ENCODE data around the gene WIZ.

The WIZ gene

GRCh38 chr19:15448044-15448777 lies 1.5 kb downstream of the WIZ start:
- Histone ChIP-seq H2BK15ac (replicated peaks; ENCODE audit: low read depth) (no peak overlapping the region), H4K5ac (ENCODE audit: low read length) (no peak overlapping the region), H3K79me2 (ENCODE audit: control insufficient read depth, insufficient read depth, low read length) (no peaks in the 10 kb centered on the region), H3K23ac (ENCODE audit: low read length) (no peak overlapping the region), H3K4ac (ENCODE audit: low read depth, low read length) (no peak overlapping the region), H2BK120ac (ENCODE audit: low read depth, low read length) (no peak overlapping the region), H3K79me1 (ENCODE audit: low read length) (no peaks in the 10 kb centered on the region), H3K36me3 (ENCODE audit: control insufficient read depth, insufficient read depth, low read length) (no peaks in the 10 kb centered on the region), H3K18ac (ENCODE audit: low read length) (no peak overlapping the region), H4K8ac (ENCODE audit: low read depth, low read length) (no peak overlapping the region), H2BK5ac (ENCODE audit: low read length) (no peak overlapping the region), H3K4me1 (ENCODE audit: control insufficient read depth, low read depth, low read length) (peaks cover 3% of the 10 kb centered on the region), H2AK5ac (ENCODE audit: low read length) (no peak overlapping the region), H3K56ac (ENCODE audit: low read length) (no peak overlapping the region), H3K4me2 (ENCODE audit: low read length) (no peak overlapping the region), H3K27ac (ENCODE audit: low read depth, low read length) (no peak overlapping the region), H3K9ac (ENCODE audit: low read length) (no peak overlapping the region), H3K4me3 (ENCODE audit: low read length) (no peak overlapping the region), H3K27me3 (ENCODE audit: insufficient read depth, low read length, poor library complexity) (no peaks in the 10 kb centered on the region)
- WGBS (ENCODE audit: extremely low coverage, insufficient coverage, low lambda C conversion rate): no CpG with 5 or more reads among the region's 17 CpGs
- no peak for DNase-seq

DNA sequence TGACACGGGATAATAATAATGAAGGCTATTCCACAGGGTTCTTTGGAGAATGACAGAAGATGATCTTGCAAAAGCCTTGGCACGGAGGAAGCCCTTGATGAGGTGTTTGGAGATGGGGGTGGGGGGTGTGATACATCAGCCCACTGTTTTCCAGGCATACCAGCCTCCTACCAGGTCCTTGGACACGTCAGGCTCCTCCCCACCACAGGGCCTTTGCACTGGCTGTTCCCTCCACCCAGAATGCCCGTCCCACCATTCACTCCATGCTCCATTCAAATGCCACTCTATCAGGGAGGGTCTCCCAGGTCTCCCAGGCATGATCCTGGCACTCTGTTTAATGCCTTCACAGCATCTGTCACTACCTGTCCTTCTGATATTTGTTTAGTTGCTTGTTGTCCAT lies 2.7 kb downstream of the WIZ start:
- no peak overlapping the region for H3K23ac ChIP-seq (ENCODE audit: low read length)
- no peak overlapping the region for H3K4me2 ChIP-seq (ENCODE audit: low read length)
- no peak overlapping the region for H2BK15ac ChIP-seq (replicated peaks; ENCODE audit: low read depth)
- no peak overlapping the region for H3K4me3 ChIP-seq (ENCODE audit: low read length)
- peaks cover 3% of the 10 kb centered on the region for H3K4me1 ChIP-seq (ENCODE audit: control insufficient read depth, low read depth, low read length)
- no peak overlapping the region for H3K18ac ChIP-seq (ENCODE audit: low read length)
- H3K27ac ChIP-seq (ENCODE audit: low read depth, low read length): no peak overlapping the region
- no peaks in the 10 kb centered on the region for H3K36me3 ChIP-seq (ENCODE audit: control insufficient read depth, insufficient read depth, low read length)
- H3K79me2 ChIP-seq (ENCODE audit: control insufficient read depth, insufficient read depth, low read length): no peaks in the 10 kb centered on the region
- H4K8ac ChIP-seq (ENCODE audit: low read depth, low read length): no peak overlapping the region
- no peak overlapping the region for H2AK5ac ChIP-seq (ENCODE audit: low read length)
- H4K5ac ChIP-seq (ENCODE audit: low read length): no peak overlapping the region
- WGBS (ENCODE audit: extremely low coverage, insufficient coverage, low lambda C conversion rate): no CpG with 5 or more reads among the region's 4 CpGs
- no peaks in the 10 kb centered on the region for H3K27me3 ChIP-seq (ENCODE audit: insufficient read depth, low read length, poor library complexity)
- H3K4ac ChIP-seq (ENCODE audit: low read depth, low read length): no peak overlapping the region
- H2BK120ac ChIP-seq (ENCODE audit: low read depth, low read length): no peak overlapping the region
- H2BK5ac ChIP-seq (ENCODE audit: low read length): no peak overlapping the region
- no peak overlapping the region for H3K56ac ChIP-seq (ENCODE audit: low read length)
- DNase-seq: no peak
- H3K79me1 ChIP-seq (ENCODE audit: low read length): no peaks in the 10 kb centered on the region
- H3K9ac ChIP-seq (ENCODE audit: low read length): no peak overlapping the region

DNA sequence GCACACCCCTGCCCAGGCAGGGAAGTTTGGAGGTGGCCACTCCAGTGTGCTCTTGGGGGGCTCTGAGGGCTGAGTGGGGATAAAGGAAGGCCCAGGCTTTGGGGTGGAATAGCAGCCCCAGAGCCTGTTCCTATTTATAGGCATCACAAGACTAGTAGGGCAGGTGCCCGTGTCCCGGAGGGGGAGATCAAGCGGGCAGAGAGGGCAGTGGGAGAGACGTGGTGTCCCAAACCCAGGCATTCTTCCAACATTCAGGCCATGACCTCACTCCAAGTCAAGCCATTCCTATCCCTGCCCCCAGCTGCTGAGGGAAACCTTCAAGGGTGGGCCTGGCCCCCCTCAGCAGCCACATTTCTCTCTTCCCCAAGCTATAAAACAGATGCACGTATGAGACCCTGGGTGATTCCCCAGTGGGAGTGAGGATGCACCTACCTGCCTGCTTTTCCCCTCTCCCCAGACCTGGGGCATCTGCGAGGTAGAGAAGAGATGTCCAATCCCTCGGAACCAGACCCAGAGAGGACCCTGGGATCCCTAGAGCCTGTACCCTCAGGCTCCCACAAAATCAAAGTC lies 3.9 kb downstream of the WIZ start:
- Histone ChIP-seq H2BK5ac (ENCODE audit: low read length) (no peak overlapping the region), H3K4me1 (ENCODE audit: control insufficient read depth, low read depth, low read length) (peaks cover 3% of the 10 kb centered on the region), H4K5ac (ENCODE audit: low read length) (no peak overlapping the region), H3K79me1 (ENCODE audit: low read length) (no peaks in the 10 kb centered on the region), H3K79me2 (ENCODE audit: control insufficient read depth, insufficient read depth, low read length) (no peaks in the 10 kb centered on the region), H3K27me3 (ENCODE audit: insufficient read depth, low read length, poor library complexity) (no peaks in the 10 kb centered on the region), H3K9ac (ENCODE audit: low read length) (no peak overlapping the region), H3K4me3 (ENCODE audit: low read length) (no peak overlapping the region), H4K8ac (ENCODE audit: low read depth, low read length) (no peak overlapping the region), H3K23ac (ENCODE audit: low read length) (no peak overlapping the region), H2BK120ac (ENCODE audit: low read depth, low read length) (no peak overlapping the region), H2BK15ac (replicated peaks; ENCODE audit: low read depth) (no peak overlapping the region), H2AK5ac (ENCODE audit: low read length) (no peak overlapping the region), H3K27ac (ENCODE audit: low read depth, low read length) (no peak overlapping the region), H3K56ac (ENCODE audit: low read length) (no peak overlapping the region), H3K36me3 (ENCODE audit: control insufficient read depth, insufficient read depth, low read length) (no peaks in the 10 kb centered on the region), H3K4me2 (ENCODE audit: low read length) (no peak overlapping the region), H3K4ac (ENCODE audit: low read depth, low read length) (no peak overlapping the region), H3K18ac (ENCODE audit: low read length) (no peak overlapping the region)
- no peak for DNase-seq
- no CpG with 5 or more reads among the region's 7 CpGs for WGBS (ENCODE audit: extremely low coverage, insufficient coverage, low lambda C conversion rate)

DNA sequence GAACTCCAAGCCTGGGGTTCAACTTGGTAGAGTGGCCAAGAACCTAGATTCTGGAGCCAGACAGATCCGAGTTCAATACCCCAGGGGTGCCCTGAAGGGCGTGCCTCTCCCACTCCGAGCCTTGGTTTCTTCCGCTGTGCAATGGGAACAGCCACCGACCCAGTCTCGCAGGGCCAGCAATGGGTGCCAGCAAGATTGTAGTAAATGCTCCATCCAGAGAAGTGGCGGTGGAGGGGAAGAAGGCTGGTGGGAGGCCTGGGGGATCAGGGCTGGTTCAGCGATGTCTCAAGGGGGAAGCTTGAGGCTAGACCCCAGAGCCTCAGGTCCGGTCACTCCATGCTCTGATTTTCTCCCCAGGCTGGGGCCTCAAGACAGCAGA lies 4.5 kb downstream of the WIZ start:
- Histone ChIP-seq H2BK15ac (replicated peaks; ENCODE audit: low read depth) (no peak overlapping the region), H3K27me3 (ENCODE audit: insufficient read depth, low read length, poor library complexity) (no peaks in the 10 kb centered on the region), H3K4me3 (ENCODE audit: low read length) (no peak overlapping the region), H2AK5ac (ENCODE audit: low read length) (no peak overlapping the region), H3K9ac (ENCODE audit: low read length) (no peak overlapping the region), H3K27ac (ENCODE audit: low read depth, low read length) (no peak overlapping the region), H3K79me1 (ENCODE audit: low read length) (no peaks in the 10 kb centered on the region), H3K23ac (ENCODE audit: low read length) (no peak overlapping the region), H3K36me3 (ENCODE audit: control insufficient read depth, insufficient read depth, low read length) (no peaks in the 10 kb centered on the region), H3K18ac (ENCODE audit: low read length) (no peak overlapping the region), H3K79me2 (ENCODE audit: control insufficient read depth, insufficient read depth, low read length) (no peaks in the 10 kb centered on the region), H2BK5ac (ENCODE audit: low read length) (no peak overlapping the region), H4K8ac (ENCODE audit: low read depth, low read length) (no peak overlapping the region), H2BK120ac (ENCODE audit: low read depth, low read length) (no peak overlapping the region), H3K4me1 (ENCODE audit: control insufficient read depth, low read depth, low read length) (peaks cover 3% of the 10 kb centered on the region), H3K56ac (ENCODE audit: low read length) (no peak overlapping the region), H3K4me2 (ENCODE audit: low read length) (no peak overlapping the region), H4K5ac (ENCODE audit: low read length) (no peak overlapping the region), H3K4ac (ENCODE audit: low read depth, low read length) (no peak overlapping the region)
- no peak for DNase-seq
- no CpG with 5 or more reads among the region's 9 CpGs for WGBS (ENCODE audit: extremely low coverage, insufficient coverage, low lambda C conversion rate)

DNA sequence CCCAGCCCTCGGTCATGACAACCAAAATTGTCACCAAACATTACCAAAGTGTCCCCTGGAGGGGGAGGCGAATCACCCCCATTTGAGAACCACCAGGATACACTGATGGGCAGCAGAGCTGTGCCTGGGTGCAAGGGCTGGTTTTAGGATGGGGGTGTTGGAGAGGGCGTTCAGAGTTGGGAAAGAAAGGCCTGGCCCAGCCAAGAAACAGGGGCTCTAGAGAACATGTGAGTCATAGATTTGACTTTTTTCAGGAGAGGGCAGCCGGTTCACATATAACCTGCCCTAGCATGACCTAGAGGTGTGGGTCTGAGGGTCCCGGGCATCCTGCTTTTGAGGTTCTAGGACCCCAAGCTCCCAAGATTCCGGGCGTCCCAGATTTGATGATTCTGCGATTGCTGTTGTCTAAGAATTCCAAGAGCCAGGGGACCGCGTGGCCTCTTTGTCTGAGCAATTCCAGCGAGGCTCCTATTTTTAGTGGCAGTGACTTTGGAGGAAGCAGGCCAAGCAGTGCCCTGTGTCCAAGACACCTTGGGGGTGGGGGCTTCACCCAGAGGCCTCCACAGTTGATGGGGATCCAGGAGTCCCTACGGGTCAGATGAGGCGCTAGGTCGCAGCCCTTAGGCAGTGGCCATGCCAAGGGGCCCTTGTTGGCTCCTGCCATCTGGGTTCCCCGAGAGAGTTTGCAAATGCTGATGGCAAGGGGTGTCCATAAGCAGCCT lies 5.1 kb downstream of the WIZ start:
- no peak for DNase-seq
- WGBS (ENCODE audit: extremely low coverage, insufficient coverage, low lambda C conversion rate): no CpG with 5 or more reads among the region's 15 CpGs
- no peak overlapping the region for H4K8ac ChIP-seq (ENCODE audit: low read depth, low read length)

More for the DNA sequence above, 5.1 kb downstream of the WIZ start:
- no peak overlapping the region for H3K4me3 ChIP-seq (ENCODE audit: low read length)
- H3K56ac ChIP-seq (ENCODE audit: low read length): no peak overlapping the region
- H3K4me1 ChIP-seq (ENCODE audit: control insufficient read depth, low read depth, low read length): peaks cover 3% of the 10 kb centered on the region
- no peak overlapping the region for H3K4ac ChIP-seq (ENCODE audit: low read depth, low read length)
- H4K5ac ChIP-seq (ENCODE audit: low read length): no peak overlapping the region
- no peak overlapping the region for H3K4me2 ChIP-seq (ENCODE audit: low read length)
- no peak overlapping the region for H2BK120ac ChIP-seq (ENCODE audit: low read depth, low read length)
- H3K27ac ChIP-seq (ENCODE audit: low read depth, low read length): no peak overlapping the region
- no peaks in the 10 kb centered on the region for H3K27me3 ChIP-seq (ENCODE audit: insufficient read depth, low read length, poor library complexity)
- H2BK5ac ChIP-seq (ENCODE audit: low read length): no peak overlapping the region
- no peak overlapping the region for H3K18ac ChIP-seq (ENCODE audit: low read length)
- no peaks in the 10 kb centered on the region for H3K79me1 ChIP-seq (ENCODE audit: low read length)
- no peaks in the 10 kb centered on the region for H3K79me2 ChIP-seq (ENCODE audit: control insufficient read depth, insufficient read depth, low read length)
- no peak overlapping the region for H2AK5ac ChIP-seq (ENCODE audit: low read length)
- no peak overlapping the region for H2BK15ac ChIP-seq (replicated peaks; ENCODE audit: low read depth)
- H3K36me3 ChIP-seq (ENCODE audit: control insufficient read depth, insufficient read depth, low read length): no peaks in the 10 kb centered on the region
- H3K23ac ChIP-seq (ENCODE audit: low read length): no peak overlapping the region
- no peak overlapping the region for H3K9ac ChIP-seq (ENCODE audit: low read length)

Measured in mesendoderm (in vitro differentiated cells).